Esophagus squamous epithelium (tissue), 5 donors: ENCODE results near the gene ALG8. TPM values are rescaled to one million over a fixed set of nuclear protein-coding genes. Genes with fewer than 3 reads are reported as not detected.

Experiments used
- DNase-seq: peaks from one replicate; lab custom pipeline; 2025; lab: John Stamatoyannopoulos, UW
- H3K27ac ChIP-seq, 4 donors: fragments of 200-600 bp; sonication (generic); one replicate each; pipeline ENCODE4 v1.5.1; 2016 to 2019; ENCODE audit warnings: mild to moderate bottlenecking in 1 of 4
- H3K27me3 ChIP-seq, 4 donors: fragments of 200-600 bp; sonication (generic); 1 replicate in 3 of 4; 2 replicates in 1 of 4; pipeline versions ENCODE4 v1.5.1 to v1.6.0; 2017 to 2021; ENCODE audit warnings: antibody characterized with exemption in 1 of 4
- H3K36me3 ChIP-seq, 3 donors: fragments of 200-600 bp; sonication (generic); one replicate each; pipeline ENCODE4 v1.5.1; 2016 to 2019
- H3K4me1 ChIP-seq, 3 donors: fragments of 200-600 bp; sonication (generic); one replicate each; pipeline ENCODE4 v1.5.1; 2017 to 2019
- H3K4me3 ChIP-seq, 4 donors: fragments of 200-600 bp; sonication (generic); 1 replicate in 3 of 4; 2 replicates in 1 of 4; pipeline ENCODE4 v1.5.1; 2016 to 2019; ENCODE audit warnings: mild to moderate bottlenecking in 2 of 4, moderate library complexity in 1 of 4
- H3K9me3 ChIP-seq, 3 donors: fragments of 200-600 bp; sonication (generic); one replicate each; pipeline ENCODE4 v1.5.1; 2016 to 2019
- POLR2A ChIP-seq, 4 donors: fragments of 450-650 bp; IDR thresholded peaks; one replicate each; pipeline ENCODE4 v1.6.1; 2017; ENCODE audit warnings: antibody characterized with exemption in 4 of 4, mild to moderate bottlenecking in 4 of 4, moderate library complexity in 3 of 4
- WGBS, 2 donors: methylation state at CpG; one replicate each; pipeline ENCODE4 v1.1.5; 2018; 5-methylcytosine and 5-hydroxymethylcytosine counted together
- intact Hi-C: fragments of 100-400 bp; cut with DNase I; formaldehyde crosslinking; loops from one replicate; pipeline ENCODE4 v1.15.0; 2022
- total RNA-seq, 4 donors: library from RNA; depleted of rRNA; stranded (reverse); fragments of >200 nt; gene quantifications; one replicate each; pipeline ENCODE4 v1.1.0, GENCODE V29; 2016
- TF ChIP-seq, protein P1 (sequence below), 6 experiments: fragments of 450-650 bp in 4 of 6; fragments of 200-600 bp in 2 of 6; sonication (generic) in 2 of 6; IDR thresholded peaks; one replicate each; pipeline ENCODE4 v1.5.1; 2016 to 2019; ENCODE audit warnings: antibody characterized with exemption in 6 of 6, mild to moderate bottlenecking in 4 of 6, moderate library complexity in 4 of 6
- donor health status: DM: yes; HTN: yes; CAD: no.

Gene ALG8
- total RNA-seq, 4 donors from 2014 or later = 13.9 to 30.5 (median 27.3) TPM

DNA sequence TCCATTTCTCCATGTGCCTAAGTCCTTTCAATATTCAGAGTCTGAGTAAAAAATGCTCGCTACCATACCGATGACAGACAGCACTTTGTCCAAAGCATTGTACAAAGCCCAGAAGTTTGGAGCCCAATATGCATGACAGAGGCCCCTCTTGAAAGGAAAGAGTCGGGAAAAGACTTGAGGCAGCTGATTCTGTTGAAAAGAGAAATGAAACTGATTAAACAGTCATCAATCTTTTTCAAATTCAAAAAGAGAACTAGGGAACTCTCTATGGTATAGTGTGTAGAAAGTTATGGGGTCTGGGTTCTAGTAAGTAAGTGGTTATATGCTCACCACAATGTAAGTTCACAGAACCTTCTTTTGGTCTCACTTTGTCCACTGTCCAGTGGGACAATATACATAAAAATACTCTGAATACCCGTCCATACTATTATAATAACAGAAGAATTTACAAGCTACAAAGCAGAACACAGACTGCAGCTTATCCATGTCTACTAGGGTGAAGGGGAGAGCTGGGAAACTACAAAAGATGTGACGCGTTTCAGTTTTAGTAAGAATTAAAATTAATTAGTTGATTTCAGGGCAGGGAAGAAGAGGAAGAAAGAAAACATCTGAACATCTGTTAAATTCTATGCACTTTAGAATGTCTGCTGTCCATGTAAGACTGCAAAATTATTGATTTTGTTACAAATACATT lies 26.7 kb downstream of the ALG8 start:
- Histone ChIP-seq H3K36me3 (peaks cover 3 to 68% (median 4%) of the 10 kb centered on the region in 3 donors), H3K27ac (no peak overlapping the region), H3K9me3 (no peaks in the 10 kb centered on the region), H3K27me3 (no peaks in the 10 kb centered on the region), H3K4me1 (no peaks in the 10 kb centered on the region), H3K4me3 (no peak overlapping the region)
- no peak for DNase-seq
- WGBS, 2 donors = 75 to 85% methylated on average over 6 of the region's 6 CpGs
- no peak for TF ChIP-seq POLR2A (IDR thresholded peaks at IDR 0.05)
- TF ChIP-seq, protein P1, sequence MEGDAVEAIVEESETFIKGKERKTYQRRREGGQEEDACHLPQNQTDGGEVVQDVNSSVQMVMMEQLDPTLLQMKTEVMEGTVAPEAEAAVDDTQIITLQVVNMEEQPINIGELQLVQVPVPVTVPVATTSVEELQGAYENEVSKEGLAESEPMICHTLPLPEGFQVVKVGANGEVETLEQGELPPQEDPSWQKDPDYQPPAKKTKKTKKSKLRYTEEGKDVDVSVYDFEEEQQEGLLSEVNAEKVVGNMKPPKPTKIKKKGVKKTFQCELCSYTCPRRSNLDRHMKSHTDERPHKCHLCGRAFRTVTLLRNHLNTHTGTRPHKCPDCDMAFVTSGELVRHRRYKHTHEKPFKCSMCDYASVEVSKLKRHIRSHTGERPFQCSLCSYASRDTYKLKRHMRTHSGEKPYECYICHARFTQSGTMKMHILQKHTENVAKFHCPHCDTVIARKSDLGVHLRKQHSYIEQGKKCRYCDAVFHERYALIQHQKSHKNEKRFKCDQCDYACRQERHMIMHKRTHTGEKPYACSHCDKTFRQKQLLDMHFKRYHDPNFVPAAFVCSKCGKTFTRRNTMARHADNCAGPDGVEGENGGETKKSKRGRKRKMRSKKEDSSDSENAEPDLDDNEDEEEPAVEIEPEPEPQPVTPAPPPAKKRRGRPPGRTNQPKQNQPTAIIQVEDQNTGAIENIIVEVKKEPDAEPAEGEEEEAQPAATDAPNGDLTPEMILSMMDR (IDR thresholded peaks at IDR 0.05) = no peak
- intact Hi-C loops = no loop called here

DNA sequence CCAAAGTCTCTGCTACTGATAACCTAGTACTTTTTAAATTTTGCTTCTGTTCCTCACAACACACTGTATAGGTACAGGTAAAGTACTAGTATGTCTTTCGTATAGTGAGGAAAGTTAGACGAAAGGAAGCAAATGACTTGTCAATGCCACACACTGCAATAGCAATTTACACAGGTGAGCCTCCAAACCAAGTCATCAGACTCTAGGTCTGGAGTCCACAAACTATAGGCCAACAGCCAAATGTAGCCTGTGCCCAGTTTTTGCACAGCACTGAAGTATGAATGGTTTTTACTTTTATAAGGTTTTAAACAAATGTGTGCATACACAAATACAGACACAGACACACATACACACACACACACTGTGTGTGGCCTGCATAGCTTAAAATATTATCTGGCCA lies 28.1 kb downstream of the ALG8 start:
- Histone ChIP-seq H3K36me3 (peaks cover 3 to 72% (median 4%) of the 10 kb centered on the region in 3 donors), H3K4me3 (no peak overlapping the region), H3K9me3 (no peaks in the 10 kb centered on the region), H3K27ac (no peak overlapping the region), H3K4me1 (no peaks in the 10 kb centered on the region), H3K27me3 (no peaks in the 10 kb centered on the region)
- TF ChIP-seq POLR2A (IDR thresholded peaks at IDR 0.05) = no peak
- TF ChIP-seq, protein P1 (IDR thresholded peaks at IDR 0.05) = no peak
- no peak for DNase-seq
- intact Hi-C loops = no loop called here
- 71 to 94% methylated on average over 2 of the region's 2 CpGs for WGBS, 2 donors

GRCh38 chr11:78110830-78111229 lies 28.6 kb downstream of the ALG8 start:
- TF ChIP-seq, protein P1 (IDR thresholded peaks at IDR 0.05) = no peak
- no peak for TF ChIP-seq POLR2A (IDR thresholded peaks at IDR 0.05)
- Histone ChIP-seq H3K4me1 (no peaks in the 10 kb centered on the region), H3K27me3 (no peaks in the 10 kb centered on the region), H3K4me3 (no peak overlapping the region), H3K9me3 (no peaks in the 10 kb centered on the region), H3K27ac (no peak overlapping the region), H3K36me3 (peaks cover 3 to 72% (median 4%) of the 10 kb centered on the region in 3 donors)
- WGBS, 2 donors = 95 to 100% methylated on average over 2 of the region's 2 CpGs
- intact Hi-C loops = no loop called here
- no peak for DNase-seq

DNA sequence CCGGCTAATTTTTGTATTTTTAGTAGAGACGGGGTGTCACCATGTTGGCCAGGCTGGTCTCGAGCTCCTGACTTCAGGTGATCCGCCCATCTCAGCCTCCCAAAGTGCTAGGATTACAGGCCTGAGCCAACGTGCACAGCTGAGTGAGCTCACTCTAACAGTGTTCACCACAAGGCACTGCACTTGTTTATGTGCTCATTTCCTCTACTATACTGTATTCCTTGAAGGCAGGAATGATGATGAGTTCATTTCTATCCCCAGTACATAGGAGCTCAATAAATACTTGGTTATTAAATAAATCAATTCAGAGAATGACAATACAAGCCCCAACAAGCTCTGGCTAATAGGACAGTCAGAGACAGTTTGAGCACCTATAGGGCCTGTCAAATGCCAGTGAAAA lies 29.1 kb downstream of the ALG8 start:
- H3K27me3 ChIP-seq = no peaks in the 10 kb centered on the region
- intact Hi-C loops = no loop called here
- H3K27ac ChIP-seq = no peak overlapping the region
- 71 to 84% methylated on average over 5 of the region's 5 CpGs for WGBS, 2 donors
- H3K9me3 ChIP-seq = no peaks in the 10 kb centered on the region
- H3K36me3 ChIP-seq = peaks cover 3 to 76% (median 4%) of the 10 kb centered on the region in 3 donors
- H3K4me1 ChIP-seq = no peaks in the 10 kb centered on the region
- H3K4me3 ChIP-seq = no peak overlapping the region
- TF ChIP-seq, protein P1 (IDR thresholded peaks at IDR 0.05) = no peak
- no peak for TF ChIP-seq POLR2A (IDR thresholded peaks at IDR 0.05)
- no peak for DNase-seq

DNA sequence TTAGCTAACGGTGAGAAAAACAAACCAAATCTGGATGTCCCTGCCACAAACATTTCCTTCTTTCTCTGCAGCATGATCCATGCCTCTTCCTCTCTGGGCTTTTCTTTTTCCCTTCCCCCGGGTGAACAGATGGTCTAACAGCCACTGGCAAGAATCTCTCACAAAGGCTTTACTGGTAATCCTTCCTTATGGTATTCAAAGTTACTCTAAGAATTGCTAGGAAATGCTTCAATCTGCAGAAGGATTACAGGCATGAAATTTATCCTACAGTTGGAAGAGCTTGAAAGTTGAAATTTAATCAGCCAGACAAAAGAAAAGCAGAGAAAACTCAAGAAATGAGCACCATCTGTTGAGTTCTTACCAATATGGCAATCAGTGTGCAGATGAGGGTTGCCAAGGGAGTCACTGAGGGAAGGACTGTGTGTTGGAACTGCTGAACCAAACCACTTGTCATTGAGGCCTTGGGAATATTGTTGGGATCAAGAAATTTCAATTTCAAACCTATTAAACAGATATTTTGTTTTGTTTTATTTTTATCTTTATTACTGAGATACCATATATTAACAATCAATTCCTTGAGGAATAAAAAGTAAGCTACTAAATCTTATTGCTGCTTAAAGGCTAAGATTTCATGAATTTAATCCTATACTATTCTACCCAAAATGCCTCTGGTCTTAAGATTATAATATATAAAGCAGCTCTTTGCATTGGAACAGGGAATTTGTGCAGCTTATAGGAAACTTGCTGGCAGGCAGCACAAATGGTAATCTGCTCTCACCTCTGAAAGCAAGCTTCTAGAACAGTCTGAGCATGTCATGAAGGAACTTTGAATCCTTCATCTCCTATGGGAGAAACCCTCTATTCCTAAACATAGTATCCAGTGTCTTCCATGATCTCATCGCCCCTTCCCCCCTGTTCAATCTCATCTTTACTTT lies 30.1 kb downstream of the ALG8 start:
- no peak overlapping the region for H3K27ac ChIP-seq
- H3K4me3 ChIP-seq = no peak overlapping the region
- no peaks in the 10 kb centered on the region for H3K4me1 ChIP-seq
- H3K36me3 ChIP-seq = peaks cover 3 to 80% (median 4%) of the 10 kb centered on the region in 3 donors
- TF ChIP-seq, protein P1 (IDR thresholded peaks at IDR 0.05) = no peak
- TF ChIP-seq POLR2A (IDR thresholded peaks at IDR 0.05) = no peak
- WGBS, 2 donors = 73 to 81% methylated on average over 3 of the region's 3 CpGs
- intact Hi-C loops = no loop called here
- H3K27me3 ChIP-seq = no peaks in the 10 kb centered on the region
- H3K9me3 ChIP-seq = no peaks in the 10 kb centered on the region
- no peak for DNase-seq
